GM12875 (cell line): ENCODE data around the gene PHLDA2.

Source experiments
- H3K4me3 ChIP-seq: one replicate; pipeline ENCODE4 v1.5.1; 2011; ENCODE audit warnings: low read depth, low read length, control low read depth
- TF ChIP-seq, protein P1 (sequence below): IDR thresholded peaks from 2 replicates; pipeline ENCODE4 v1.5.1; 2011; ENCODE audit warnings: low read depth, mild to moderate bottlenecking, control low read depth, inconsistent platforms, low read length, moderate library complexity, borderline replicate concordance; ENCODE audit not compliant: insufficient read depth

Gene PHLDA2

DNA sequence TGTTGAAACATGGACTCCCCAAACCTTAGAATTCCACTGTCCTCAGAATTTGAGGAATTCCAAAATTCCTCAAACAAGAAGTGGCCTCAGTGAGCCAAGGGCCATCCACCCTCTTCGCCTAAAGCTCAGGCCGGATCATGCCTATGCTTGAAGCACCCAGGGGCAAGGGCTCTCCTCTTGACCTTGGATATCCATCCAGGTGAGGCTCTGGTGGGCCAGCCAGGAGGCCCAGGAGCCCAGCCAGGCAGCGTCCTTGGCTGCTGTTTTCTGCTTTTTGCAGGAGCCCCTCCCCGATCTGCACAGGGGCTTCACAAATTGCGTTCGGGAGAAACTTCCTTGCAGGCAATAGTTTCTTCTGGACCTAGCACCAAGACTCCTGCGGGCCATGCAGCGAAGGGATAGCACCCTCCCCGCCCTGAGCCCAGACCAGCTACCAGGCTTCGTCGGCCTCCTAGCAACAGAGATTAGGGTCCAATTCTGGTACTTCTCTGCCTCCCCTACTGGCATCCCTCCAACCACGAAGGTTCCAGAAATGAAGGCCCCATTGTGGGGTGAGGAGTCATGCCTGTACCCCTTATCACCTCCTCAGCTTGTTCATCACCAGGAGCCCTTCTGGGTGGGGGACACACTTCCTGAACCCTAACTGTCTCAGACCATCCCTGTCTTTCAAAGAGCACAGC lies 2.0 kb downstream of the PHLDA2 start:
- TF ChIP-seq, protein P1, sequence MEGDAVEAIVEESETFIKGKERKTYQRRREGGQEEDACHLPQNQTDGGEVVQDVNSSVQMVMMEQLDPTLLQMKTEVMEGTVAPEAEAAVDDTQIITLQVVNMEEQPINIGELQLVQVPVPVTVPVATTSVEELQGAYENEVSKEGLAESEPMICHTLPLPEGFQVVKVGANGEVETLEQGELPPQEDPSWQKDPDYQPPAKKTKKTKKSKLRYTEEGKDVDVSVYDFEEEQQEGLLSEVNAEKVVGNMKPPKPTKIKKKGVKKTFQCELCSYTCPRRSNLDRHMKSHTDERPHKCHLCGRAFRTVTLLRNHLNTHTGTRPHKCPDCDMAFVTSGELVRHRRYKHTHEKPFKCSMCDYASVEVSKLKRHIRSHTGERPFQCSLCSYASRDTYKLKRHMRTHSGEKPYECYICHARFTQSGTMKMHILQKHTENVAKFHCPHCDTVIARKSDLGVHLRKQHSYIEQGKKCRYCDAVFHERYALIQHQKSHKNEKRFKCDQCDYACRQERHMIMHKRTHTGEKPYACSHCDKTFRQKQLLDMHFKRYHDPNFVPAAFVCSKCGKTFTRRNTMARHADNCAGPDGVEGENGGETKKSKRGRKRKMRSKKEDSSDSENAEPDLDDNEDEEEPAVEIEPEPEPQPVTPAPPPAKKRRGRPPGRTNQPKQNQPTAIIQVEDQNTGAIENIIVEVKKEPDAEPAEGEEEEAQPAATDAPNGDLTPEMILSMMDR: no peak
- H3K4me3 ChIP-seq: no peak overlapping the region

DNA sequence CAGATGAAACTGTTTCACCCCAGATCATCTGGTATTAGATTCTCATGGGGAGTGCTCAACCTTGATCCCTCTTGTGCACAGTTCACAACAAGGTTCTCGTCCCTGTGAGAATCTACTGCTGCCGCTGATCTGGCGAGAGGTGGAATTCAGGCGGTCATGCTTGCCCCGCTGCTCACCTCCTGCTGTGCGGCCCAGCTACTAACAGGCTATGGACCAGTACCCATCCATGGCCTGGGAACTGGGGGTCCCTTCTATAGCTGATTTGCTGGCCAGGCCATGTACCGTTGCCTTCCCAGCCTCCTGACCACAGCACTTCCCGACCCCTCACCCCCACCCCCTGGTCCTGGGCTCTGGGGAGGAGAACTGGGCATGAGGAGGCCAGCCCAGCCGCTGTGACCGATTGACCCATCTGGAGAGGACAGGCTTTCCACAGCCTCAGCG lies 2.6 kb downstream of the PHLDA2 start:
- TF ChIP-seq, protein P1: no peak
- no peak overlapping the region for H3K4me3 ChIP-seq

DNA sequence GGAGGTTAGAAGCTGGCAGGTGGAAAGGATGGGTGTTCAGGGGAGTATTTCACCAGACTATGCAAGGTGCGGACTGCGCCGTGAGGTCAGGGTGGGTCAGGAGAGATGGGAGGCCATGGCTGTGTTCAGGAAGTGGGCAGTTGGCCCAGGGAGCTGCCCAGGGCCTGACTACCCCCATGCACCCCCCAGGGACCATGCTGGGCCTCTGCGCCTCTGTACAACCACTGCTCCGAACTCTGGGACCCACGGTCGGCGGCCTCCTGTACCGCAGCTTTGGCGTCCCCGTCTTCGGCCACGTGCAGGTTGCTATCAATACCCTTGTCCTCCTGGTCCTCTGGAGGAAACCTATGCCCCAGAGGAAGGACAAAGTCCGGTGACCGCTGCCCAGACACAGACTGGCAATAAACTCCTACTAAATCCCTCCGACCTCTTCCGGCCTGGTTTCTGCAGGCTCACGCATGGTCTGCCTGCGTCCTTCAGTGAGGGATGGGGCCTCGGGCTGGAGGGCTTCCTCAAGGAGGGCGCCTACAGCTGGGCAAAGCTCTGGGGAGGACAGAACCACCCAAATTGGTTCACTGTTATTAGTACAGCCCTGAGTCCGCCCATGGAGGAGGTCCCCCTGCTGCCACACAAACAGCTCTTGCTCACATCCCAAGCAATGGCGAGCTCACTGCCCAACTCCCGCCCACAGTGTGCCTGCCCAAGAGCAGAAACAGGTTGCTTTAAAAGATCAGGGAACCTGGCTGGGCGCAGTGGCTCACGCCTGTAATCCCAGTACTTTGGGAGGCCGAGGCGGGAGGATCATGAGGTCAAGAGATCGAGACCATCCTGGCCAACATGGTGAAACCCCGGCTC lies 4.2 kb downstream of the PHLDA2 start:
- no peak overlapping the region for H3K4me3 ChIP-seq
- TF ChIP-seq, protein P1: no peak

DNA sequence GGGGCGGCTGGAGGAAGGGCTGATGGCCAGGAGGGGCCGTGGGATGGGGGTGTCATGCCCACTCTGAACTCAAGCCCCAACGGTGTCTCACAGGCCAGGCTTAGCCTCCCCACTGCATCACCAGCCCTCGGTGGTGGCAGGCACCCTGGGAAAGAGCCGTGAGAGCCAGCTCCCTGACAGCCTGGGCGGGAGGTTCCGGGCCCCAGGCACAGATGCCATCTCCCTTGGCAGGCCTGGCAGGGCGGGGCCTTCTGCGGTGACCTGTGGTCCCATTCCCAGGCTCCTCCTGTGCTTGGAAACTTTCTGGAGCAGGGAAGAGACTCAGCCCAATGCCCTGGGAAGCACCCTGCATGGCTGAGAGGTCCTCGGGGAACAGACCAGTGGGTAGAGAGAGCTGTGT lies 4.8 kb downstream of the PHLDA2 start:
- TF ChIP-seq, protein P1: no peak
- H3K4me3 ChIP-seq: no peak overlapping the region

DNA sequence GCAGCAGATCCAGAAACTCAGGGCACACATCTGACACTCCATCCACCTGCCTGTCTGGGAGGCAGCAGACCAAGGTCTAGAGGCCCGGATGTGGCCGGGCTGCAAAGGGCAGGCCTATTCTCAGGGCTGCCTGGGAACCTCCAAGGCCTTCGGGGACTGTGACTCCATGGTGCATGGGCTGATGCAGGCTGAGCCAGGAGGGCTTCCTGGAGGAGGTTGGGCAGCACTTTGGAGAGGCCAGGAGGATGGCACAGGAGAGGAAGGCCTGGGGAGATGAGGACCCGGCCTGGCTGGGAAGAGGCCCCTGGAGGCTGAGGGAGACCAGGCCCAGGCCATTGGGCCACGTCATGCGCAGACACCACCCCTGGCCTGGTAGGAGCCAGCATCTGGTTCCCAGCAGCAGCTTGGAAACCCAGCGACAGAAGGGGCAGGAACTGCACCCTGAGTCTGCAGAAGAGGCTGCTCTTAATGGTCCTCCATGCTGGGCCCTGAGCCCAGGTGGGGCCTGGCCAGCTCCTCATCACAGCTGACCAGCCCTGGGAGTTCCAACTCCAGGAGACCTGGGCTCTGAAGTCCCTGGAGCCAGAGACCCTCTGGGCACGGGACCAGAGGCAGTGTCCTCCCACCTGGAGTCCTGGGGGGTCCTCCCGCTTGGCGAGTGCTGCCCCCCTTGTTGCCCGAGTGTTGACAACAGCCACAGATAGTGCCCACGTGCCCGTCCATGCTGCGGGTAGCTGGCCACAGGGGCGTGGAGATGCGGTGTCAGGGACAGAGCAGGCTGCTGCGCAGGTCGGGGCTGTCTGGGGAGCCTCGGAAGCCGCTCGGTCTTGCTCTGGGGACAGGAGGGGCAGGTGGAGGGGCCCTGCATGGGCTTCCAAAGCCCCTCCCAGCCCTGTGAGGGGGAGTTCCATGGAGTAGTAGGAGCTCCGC lies 5.5 kb downstream of the PHLDA2 start:
- TF ChIP-seq, protein P1: no peak

DNA sequence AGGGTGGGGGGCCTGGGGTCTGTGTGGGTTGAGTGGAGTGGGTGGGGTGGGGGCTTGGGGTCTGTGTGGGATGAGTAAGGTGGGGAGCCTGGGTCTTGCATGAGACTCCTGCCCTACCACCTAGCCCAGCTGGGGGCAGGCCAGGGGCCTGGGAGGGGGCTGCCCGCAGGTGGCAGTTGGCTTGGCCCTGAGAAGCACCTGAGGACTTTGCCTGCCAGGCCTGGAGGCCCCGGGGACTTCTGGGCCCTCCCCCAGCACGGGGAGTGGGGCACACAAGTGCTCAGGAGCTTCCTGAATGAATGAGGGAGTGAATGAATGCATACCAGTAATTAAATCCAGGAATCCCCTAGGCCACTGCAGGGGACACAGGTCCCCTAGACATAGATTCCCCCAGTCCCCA lies 6.6 kb downstream of the PHLDA2 start:
- TF ChIP-seq, protein P1: no peak
- H3K4me3 ChIP-seq: no peak overlapping the region

More for the DNA sequence above, 5.5 kb downstream of the PHLDA2 start:
- no peak overlapping the region for H3K4me3 ChIP-seq
